NCI-H2081 (cell line): ENCODE data around the gene BCAS1.
"Not testable (repeated sequence)": the region's sequence is repeated elsewhere in the genome, so short reads cannot be mapped to it uniquely, and the experiment has no call there.

ENCODE experiments used
- DNase-seq, 2 experiments: peaks; one replicate each; lab custom pipeline; 2025; lab: John Stamatoyannopoulos, UW

Gene BCAS1

GRCh38 chr20:53986037-53986650 is 84.2 kb downstream of the BCAS1 start:
- DNase-seq = no peak

- no peak for DNase-seq
Observed at GRCh38 chr20:53985150-53985518, 85.3 kb downstream of the BCAS1 start.

GRCh38 chr20:53984356-53985149 is 85.8 kb downstream of the BCAS1 start:
- DNase-seq = no peak

- no peak for DNase-seq
Observed at GRCh38 chr20:53983401-53983800, 87.0 kb downstream of the BCAS1 start.

GRCh38 chr20:53982624-53983023 is 87.8 kb downstream of the BCAS1 start:
- DNase-seq = no peak

GRCh38 chr20:53981752-53982437 is 88.5 kb downstream of the BCAS1 start:
- no peak for DNase-seq

GRCh38 chr20:53981130-53981529 is 89.3 kb downstream of the BCAS1 start:
- no peak for DNase-seq

GRCh38 chr20:53980031-53980465 is 90.3 kb downstream of the BCAS1 start:
- no peak for DNase-seq

GRCh38 chr20:53978497-53978896 is 91.9 kb downstream of the BCAS1 start:
- no peak for DNase-seq

- DNase-seq = no peak
Observed at GRCh38 chr20:53977391-53977790, 93.0 kb downstream of the BCAS1 start.

- no peak for DNase-seq
Observed at GRCh38 chr20:53975761-53976160, 94.6 kb downstream of the BCAS1 start.

- no peak for DNase-seq
Observed at GRCh38 chr20:53974785-53975555, 95.4 kb downstream of the BCAS1 start.

GRCh38 chr20:53973882-53974281 is 96.5 kb downstream of the BCAS1 start:
- not testable (repeated sequence) for DNase-seq

GRCh38 chr20:53972179-53972578 is 98.2 kb downstream of the BCAS1 start:
- no peak for DNase-seq

- no peak for DNase-seq
Observed at GRCh38 chr20:53971096-53971683, 99.2 kb downstream of the BCAS1 start.

GRCh38 chr20:53970232-53970631 is 100.2 kb downstream of the BCAS1 start:
- DNase-seq = no peak

GRCh38 chr20:53967527-53967926 is 102.9 kb downstream of the BCAS1 start:
- DNase-seq = no peak

- DNase-seq = no peak
Observed at GRCh38 chr20:53966774-53967398, 103.5 kb downstream of the BCAS1 start.

- DNase-seq = no peak
Observed at GRCh38 chr20:53964501-53965253, 105.7 kb downstream of the BCAS1 start.

GRCh38 chr20:53964067-53964466 is 106.3 kb downstream of the BCAS1 start:
- no peak for DNase-seq

GRCh38 chr20:53963635-53964034 is 106.8 kb downstream of the BCAS1 start:
- DNase-seq = no peak
